Endothelial cell of umbilical vein (primary cell): ENCODE measurements around the gene CTNNA2.

ENCODE experiments used
- POLR2A ChIP-seq: IDR thresholded peaks from 2 replicates; pipeline ENCODE4 v1.6.1; 2012; ENCODE audit warnings: low read depth, mild to moderate bottlenecking, control low read depth, low read length
- TF ChIP-seq, protein P1 (sequence below), 2 donors: IDR thresholded peaks; 1 replicate in 1 of 2; 2 replicates in 1 of 2; pipeline ENCODE4 v1.5.1; 2011; ENCODE audit warnings: low read length in 2 of 2, mild to moderate bottlenecking in 2 of 2, moderate library complexity in 2 of 2, control low read depth in 1 of 2, inconsistent platforms in 1 of 2, low read depth in 1 of 2; ENCODE audit not compliant: insufficient read depth in 1 of 2; ENCODE audit errors: extremely low read depth in 1 of 2

DNA sequence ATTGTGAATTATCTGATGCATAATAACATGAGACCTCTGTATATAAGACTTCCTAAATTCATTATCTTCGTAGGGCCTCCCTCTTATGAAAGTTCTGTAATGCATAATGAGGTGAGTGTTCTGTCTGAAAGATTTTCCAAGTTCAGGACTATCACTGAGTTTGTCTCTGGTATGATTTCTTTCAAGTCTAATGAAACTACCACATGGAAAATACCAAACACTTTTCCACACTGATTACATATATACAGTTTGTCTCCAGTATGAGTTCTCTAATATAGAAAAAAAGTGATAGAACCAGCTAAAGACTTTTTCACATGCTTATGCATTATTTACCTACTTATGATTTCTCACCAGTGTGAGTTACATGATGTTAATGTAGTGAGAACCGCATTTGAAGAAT is 34.7 kb downstream of the CTNNA2 start:
- no peak for TF ChIP-seq POLR2A
- TF ChIP-seq, protein P1, sequence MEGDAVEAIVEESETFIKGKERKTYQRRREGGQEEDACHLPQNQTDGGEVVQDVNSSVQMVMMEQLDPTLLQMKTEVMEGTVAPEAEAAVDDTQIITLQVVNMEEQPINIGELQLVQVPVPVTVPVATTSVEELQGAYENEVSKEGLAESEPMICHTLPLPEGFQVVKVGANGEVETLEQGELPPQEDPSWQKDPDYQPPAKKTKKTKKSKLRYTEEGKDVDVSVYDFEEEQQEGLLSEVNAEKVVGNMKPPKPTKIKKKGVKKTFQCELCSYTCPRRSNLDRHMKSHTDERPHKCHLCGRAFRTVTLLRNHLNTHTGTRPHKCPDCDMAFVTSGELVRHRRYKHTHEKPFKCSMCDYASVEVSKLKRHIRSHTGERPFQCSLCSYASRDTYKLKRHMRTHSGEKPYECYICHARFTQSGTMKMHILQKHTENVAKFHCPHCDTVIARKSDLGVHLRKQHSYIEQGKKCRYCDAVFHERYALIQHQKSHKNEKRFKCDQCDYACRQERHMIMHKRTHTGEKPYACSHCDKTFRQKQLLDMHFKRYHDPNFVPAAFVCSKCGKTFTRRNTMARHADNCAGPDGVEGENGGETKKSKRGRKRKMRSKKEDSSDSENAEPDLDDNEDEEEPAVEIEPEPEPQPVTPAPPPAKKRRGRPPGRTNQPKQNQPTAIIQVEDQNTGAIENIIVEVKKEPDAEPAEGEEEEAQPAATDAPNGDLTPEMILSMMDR (IDR thresholded peaks at IDR 0.05; ENCODE audit: extremely low read depth in 1 of 2, insufficient read depth in 1 of 2, low read depth in 1 of 2, low read length in 2 of 2) = no peak
